Omental fat pad (tissue), 4 donors: Measurements from ENCODE around the gene MLF1. TPM values are rescaled to one million over a fixed set of nuclear protein-coding genes. Genes with fewer than 3 reads are reported as not detected.
A peak's percentile ranks its signal among the peaks of the same experiment; 100 is the strongest.
"Not testable (repeated sequence)": the region's sequence is repeated elsewhere in the genome, so short reads cannot be mapped to it uniquely, and the experiment has no call there.

ENCODE experiments used
- ATAC-seq: fragments of 150-250 bp; one replicate; pipeline ENCODE4 v1.9.1; 2016; ENCODE audit warnings: mild to moderate bottlenecking, moderate library complexity; ENCODE audit not compliant: low FRiP score
- DNase-seq: peaks from one replicate; pipeline ENCODE4 v3.0.0-alpha.2; 2019; ENCODE audit warnings: low spot score
- CTCF ChIP-seq, 3 donors: fragments of 450-650 bp; IDR thresholded peaks; one replicate each; pipeline ENCODE4 v1.5.1; 2016 to 2017; ENCODE audit warnings: antibody characterized with exemption in 3 of 3, mild to moderate bottlenecking in 3 of 3, moderate library complexity in 2 of 3
- total RNA-seq, 4 donors: library from RNA; depleted of rRNA; stranded (reverse); fragments of >200 nt; gene quantifications; one replicate each; pipeline ENCODE4 v1.1.0, GENCODE V29; 2016

MLF1 gene
- total RNA-seq, 4 donors from 2014 or later, result 4.4 to 20.4 (median 10.0) TPM

GRCh38 chr3:158539414-158540014 lies 31.5 kb upstream of the MLF1 start:
- ATAC-seq (no peak), DNase-seq (peak; percentile 26)

GRCh38 chr3:158540066-158540465 lies 30.9 kb upstream of the MLF1 start:
- ATAC-seq, result no peak
- DNase-seq, result no peak
- TF ChIP-seq CTCF (IDR thresholded peaks at IDR 0.05), result no peak

More at GRCh38 chr3:158539414-158540014, 31.5 kb upstream of the MLF1 start:
- no peak for TF ChIP-seq CTCF (IDR thresholded peaks at IDR 0.05)

GRCh38 chr3:158548691-158549090 lies 22.3 kb upstream of the MLF1 start:
- TF ChIP-seq CTCF (IDR thresholded peaks at IDR 0.05), result no peak
- no peak for ATAC-seq
- no peak for DNase-seq

GRCh38 chr3:158549938-158550337 lies 21.1 kb upstream of the MLF1 start:
- not testable (repeated sequence) for DNase-seq, ATAC-seq

GRCh38 chr3:158552124-158552523 lies 18.9 kb upstream of the MLF1 start:
- no peak for TF ChIP-seq CTCF (IDR thresholded peaks at IDR 0.05)
- DNase-seq (no peak), ATAC-seq (no peak)

GRCh38 chr3:158559504-158559903 lies 11.5 kb upstream of the MLF1 start:
- no peak for DNase-seq
- no peak for ATAC-seq
- no peak for TF ChIP-seq CTCF (IDR thresholded peaks at IDR 0.05)

GRCh38 chr3:158560979-158561378 lies 10.0 kb upstream of the MLF1 start:
- ATAC-seq, result no peak
- TF ChIP-seq CTCF (IDR thresholded peaks at IDR 0.05), result no peak
- no peak for DNase-seq
